GM21737 (cell line): ENCODE data around the gene PTPRC.
A peak's percentile ranks its signal among the peaks of the same experiment; 100 is the strongest.

Experiments used
- ATAC-seq: cut with Tn5 transposase; IDR thresholded peaks from one replicate; pipeline ENCODE4 v1.9.1; 2021; ENCODE audit warnings: mild to moderate bottlenecking, moderate library complexity; ENCODE audit not compliant: unreplicated experiment

The PTPRC gene

GRCh38 chr1:198754670-198755069 lies 115.8 kb downstream of the PTPRC start:
- no peak for ATAC-seq

GRCh38 chr1:198755715-198756114 lies 116.9 kb downstream of the PTPRC start:
- no peak for ATAC-seq

GRCh38 chr1:198756470-198756869 lies 117.6 kb downstream of the PTPRC start:
- ATAC-seq: no peak

GRCh38 chr1:198761859-198762616 lies 123.2 kb downstream of the PTPRC start:
- no peak for ATAC-seq

GRCh38 chr1:198763298-198763714 lies 124.5 kb downstream of the PTPRC start:
- ATAC-seq: no peak

- ATAC-seq: no peak
Measured at GRCh38 chr1:198764748-198765147, 125.9 kb downstream of the PTPRC start.

GRCh38 chr1:198765416-198765815 lies 126.6 kb downstream of the PTPRC start:
- no peak for ATAC-seq

GRCh38 chr1:198771563-198772153 lies 132.8 kb downstream of the PTPRC start:
- ATAC-seq: no peak

- no peak for ATAC-seq
Measured at GRCh38 chr1:198772626-198773025, 133.8 kb downstream of the PTPRC start.

GRCh38 chr1:198773030-198773429 lies 134.2 kb downstream of the PTPRC start:
- no peak for ATAC-seq

- ATAC-seq: no peak
Measured at GRCh38 chr1:198773523-198773922, 134.7 kb downstream of the PTPRC start.

GRCh38 chr1:198774421-198774820 lies 135.6 kb downstream of the PTPRC start:
- ATAC-seq: no peak

- no peak for ATAC-seq
Measured at GRCh38 chr1:198775606-198776005, 136.8 kb downstream of the PTPRC start.

- ATAC-seq: no peak
Measured at GRCh38 chr1:198776602-198777029, 137.8 kb downstream of the PTPRC start.

- no peak for ATAC-seq
Measured at GRCh38 chr1:198778049-198778448, 139.2 kb downstream of the PTPRC start.

GRCh38 chr1:198780376-198780775 lies 141.5 kb downstream of the PTPRC start:
- no peak for ATAC-seq

GRCh38 chr1:198788561-198789064 lies 149.8 kb downstream of the PTPRC start:
- ATAC-seq: peak; percentile 69

- no peak for ATAC-seq
Measured at GRCh38 chr1:198793714-198794113, 154.9 kb downstream of the PTPRC start.

GRCh38 chr1:198794498-198794897 lies 155.7 kb downstream of the PTPRC start:
- ATAC-seq: no peak

GRCh38 chr1:198797656-198798055 lies 158.8 kb downstream of the PTPRC start:
- no peak for ATAC-seq

GRCh38 chr1:198798923-198799386 lies 160.1 kb downstream of the PTPRC start:
- ATAC-seq: peak; percentile 68

- no peak for ATAC-seq
Measured at GRCh38 chr1:198805498-198806151, 166.8 kb downstream of the PTPRC start.
